ENCODE measurements around the gene TTC21B. TPM values are rescaled to one million over a fixed set of nuclear protein-coding genes. Genes with fewer than 3 reads are reported as not detected.

Gene TTC21B
- total RNA-seq, 2 donors from 2014 or later = 10.2 to 13.2 TPM

- H3K4me1 ChIP-seq = no peaks in the 10 kb centered on the region
- intact Hi-C loops (cut with DNase I) = no loop called here
- no peak for DNase-seq
- H3K4me3 ChIP-seq = no peak overlapping the region
- H3K9me3 ChIP-seq = no peaks in the 10 kb centered on the region
- no peak overlapping the region for H3K9ac ChIP-seq (ENCODE audit: low read depth in 2 of 2, low read length in 2 of 2)
- H3K36me3 ChIP-seq = no peaks in the 10 kb centered on the region
- TF ChIP-seq CTCF (IDR thresholded peaks at IDR 0.05) = no peak
- no peaks in the 10 kb centered on the region for H3K27me3 ChIP-seq
- H3K27ac ChIP-seq = no peak overlapping the region
Observed at GRCh38 chr2:165889158-165889557, 64.4 kb downstream of the TTC21B start.

- Histone ChIP-seq H3K9ac (ENCODE audit: low read depth in 2 of 2, low read length in 2 of 2) (no peak overlapping the region), H3K9me3 (no peaks in the 10 kb centered on the region), H3K4me1 (no peaks in the 10 kb centered on the region), H3K27me3 (no peaks in the 10 kb centered on the region), H3K36me3 (no peaks in the 10 kb centered on the region), H3K27ac (no peak overlapping the region), H3K4me3 (no peak overlapping the region)
- no peak for TF ChIP-seq CTCF (IDR thresholded peaks at IDR 0.05)
- intact Hi-C loops (cut with DNase I) = no loop called here
- DNase-seq = no peak
Observed at GRCh38 chr2:165888171-165888570, 65.4 kb downstream of the TTC21B start.

- intact Hi-C loops (cut with DNase I) = no loop called here
- no peak for DNase-seq
- Histone ChIP-seq H3K36me3 (no peaks in the 10 kb centered on the region), H3K27me3 (no peaks in the 10 kb centered on the region), H3K4me1 (no peaks in the 10 kb centered on the region), H3K9ac (ENCODE audit: low read depth in 2 of 2, low read length in 2 of 2) (no peak overlapping the region), H3K4me3 (no peak overlapping the region), H3K27ac (no peak overlapping the region), H3K9me3 (no peaks in the 10 kb centered on the region)
- no peak for TF ChIP-seq CTCF (IDR thresholded peaks at IDR 0.05)
Observed at GRCh38 chr2:165886487-165887146, 67.0 kb downstream of the TTC21B start.

- no peak overlapping the region for H3K27ac ChIP-seq
- H3K4me1 ChIP-seq = no peaks in the 10 kb centered on the region
- H3K4me3 ChIP-seq = no peak overlapping the region
- no peak overlapping the region for H3K9ac ChIP-seq (ENCODE audit: low read depth in 2 of 2, low read length in 2 of 2)
- DNase-seq = no peak
- no peak for TF ChIP-seq CTCF (IDR thresholded peaks at IDR 0.05)
- H3K36me3 ChIP-seq = no peaks in the 10 kb centered on the region
- no peaks in the 10 kb centered on the region for H3K27me3 ChIP-seq
- intact Hi-C loops (cut with DNase I) = loop anchor here (10.0 kb wide), 1 partner anchor 103 kb away; no protein-coding TSS in a partner anchor
- no peaks in the 10 kb centered on the region for H3K9me3 ChIP-seq
Observed at GRCh38 chr2:165877565-165878550, 75.7 kb downstream of the TTC21B start.

GRCh38 chr2:165876712-165877111, 76.9 kb downstream of the TTC21B start:
- no peaks in the 10 kb centered on the region for H3K9me3 ChIP-seq
- intact Hi-C loops (cut with DNase I) = loop anchor here (10.0 kb wide), 1 partner anchor 102 kb away; no protein-coding TSS in a partner anchor
- no peak for DNase-seq
- H3K27ac ChIP-seq = no peak overlapping the region
- H3K27me3 ChIP-seq = no peaks in the 10 kb centered on the region
- H3K36me3 ChIP-seq = no peaks in the 10 kb centered on the region
- H3K9ac ChIP-seq (ENCODE audit: low read depth in 2 of 2, low read length in 2 of 2) = no peak overlapping the region
- no peaks in the 10 kb centered on the region for H3K4me1 ChIP-seq
- H3K4me3 ChIP-seq = no peak overlapping the region
- no peak for TF ChIP-seq CTCF (IDR thresholded peaks at IDR 0.05)
